Right lobe of liver (tissue), 6 donors: ENCODE measurements around the gene PTPRD. TPM values are rescaled to one million over a fixed set of nuclear protein-coding genes. Genes with fewer than 3 reads are reported as not detected.

Experiments used
- ATAC-seq, 4 donors: fragments of 200-7000 bp; cut with Tn5 transposase; one replicate each; pipeline ENCODE4 v1.9.1; 2020; ENCODE audit warnings: mild to moderate bottlenecking in 4 of 4, moderate library complexity in 4 of 4
- DNase-seq, 3 donors: peaks; one replicate each; pipeline ENCODE4 v3.0.0-alpha.2; 2020
- H3K27ac ChIP-seq, 3 donors: fragments of 200-600 bp; one replicate each; pipeline ENCODE4 v1.8.0; 2022
- H3K27me3 ChIP-seq, 2 donors: fragments of 200-600 bp; one replicate each; pipeline ENCODE4 v1.8.0; 2022
- H3K36me3 ChIP-seq, 4 donors: fragments of 200-600 bp; sonication (generic) in 1 of 4; one replicate each; pipeline versions ENCODE4 v1.5.1 to v1.8.0; 2017 to 2022; ENCODE audit warnings: control low read depth in 1 of 4
- H3K4me1 ChIP-seq, 4 donors: fragments of 200-600 bp; sonication (generic) in 1 of 4; one replicate each; pipeline versions ENCODE4 v1.5.1 to v1.8.0; 2017 to 2022; ENCODE audit warnings: control low read depth in 1 of 4
- H3K4me3 ChIP-seq, 3 donors: fragments of 200-600 bp; one replicate each; pipeline ENCODE4 v1.8.0; 2022
- H3K9me3 ChIP-seq, 4 donors: fragments of 200-600 bp; sonication (generic) in 1 of 4; one replicate each; pipeline versions ENCODE4 v1.5.1 to v1.8.0; 2017 to 2022; ENCODE audit warnings: control low read depth in 1 of 4
- CTCF ChIP-seq, 4 donors: fragments of 200-600 bp in 3 of 4; fragments of 450-650 bp in 1 of 4; IDR thresholded peaks; one replicate each; pipeline versions ENCODE4 v1.5.1 to v1.8.0; 2016 to 2022; ENCODE audit warnings: antibody characterized with exemption in 4 of 4, mild to moderate bottlenecking in 2 of 4
- POLR2A ChIP-seq: fragments of 450-650 bp; IDR thresholded peaks from one replicate; pipeline ENCODE4 v1.6.1; 2017; ENCODE audit warnings: antibody characterized with exemption, mild to moderate bottlenecking
- WGBS: methylation state at CpG from one replicate; pipeline ENCODE4 v1.1.6; 2018; ENCODE audit warnings: low coverage, low lambda C conversion rate; ENCODE audit not compliant: insufficient coverage; ENCODE audit errors: missing lambda C conversion rate; 5-methylcytosine and 5-hydroxymethylcytosine counted together
- intact Hi-C, 2 donors: fragments of 100-400 bp; cut with DNase I; formaldehyde crosslinking; loops; one replicate each; pipeline versions ENCODE4 v1.11.2 to v1.14.1; 2022
- total RNA-seq, 6 experiments: library from RNA; depleted of rRNA in 2 of 6; stranded (reverse); fragments of >200 nt in 2 of 6; fragmentation: NEBNext Ultra II Directional in 3 of 6; extraction: Animal tissue kit (Norgen Biotek cat#: 25700) in 3 of 6; gene quantifications; one replicate each; pipeline versions ENCODE4 v1.1.0 to v1.2.4, GENCODE V29; 2016 to 2023
- donor health status: DM: no; HTN: yes; CAD: no.
- donor health status: DM: no; HTN: no; CAD: no.
- donor health status: DM: no; HTN: no; CAD: no.
- donor health status: DM: no; HTN: yes; CAD: no.
- donor health status: DM: no; HTN: yes; CAD: no.

Gene PTPRD
- total RNA-seq, 6 experiments from 2014 or later: 5.4 to 29.8 (median 13.9) TPM

GRCh38 chr9:10282084-10282483 lies 330.7 kb downstream of the PTPRD start:
- TF ChIP-seq POLR2A (no peak), CTCF (IDR thresholded peaks at IDR 0.05) (no peak)
- Histone ChIP-seq H3K27me3 (no peaks in the 10 kb centered on the region), H3K36me3 (no peaks in the 10 kb centered on the region), H3K9me3 (no peaks in the 10 kb centered on the region), H3K27ac (no peak overlapping the region), H3K4me3 (no peak overlapping the region), H3K4me1 (no peaks in the 10 kb centered on the region)
- intact Hi-C loops: no loop called here
- DNase-seq: no peak
- 54% methylated on average over 2 of the region's 2 CpGs for WGBS
- ATAC-seq: no peak

GRCh38 chr9:10274988-10275387 lies 337.8 kb downstream of the PTPRD start:
- Histone ChIP-seq H3K4me3 (no peak overlapping the region), H3K9me3 (no peaks in the 10 kb centered on the region), H3K4me1 (no peaks in the 10 kb centered on the region), H3K27me3 (no peaks in the 10 kb centered on the region), H3K27ac (no peak overlapping the region), H3K36me3 (no peaks in the 10 kb centered on the region)
- intact Hi-C loops: no loop called here
- TF ChIP-seq POLR2A: no peak
- TF ChIP-seq CTCF (IDR thresholded peaks at IDR 0.05): peak in 1 of 4 donors; percentile 16
- DNase-seq (no peak), ATAC-seq (no peak)
- WGBS: 17% methylated on average over 1 of the region's 1 CpG

GRCh38 chr9:10274175-10274574 lies 338.6 kb downstream of the PTPRD start:
- intact Hi-C loops: no loop called here
- DNase-seq: no peak

GRCh38 chr9:10272830-10273229 lies 340.0 kb downstream of the PTPRD start:
- ATAC-seq: no peak

More at GRCh38 chr9:10274175-10274574, 338.6 kb downstream of the PTPRD start:
- no peak overlapping the region for H3K4me3 ChIP-seq
- H3K4me1 ChIP-seq: no peaks in the 10 kb centered on the region
- no peak for TF ChIP-seq POLR2A
- no peak for TF ChIP-seq CTCF (IDR thresholded peaks at IDR 0.05)
- no peak for ATAC-seq
- no peaks in the 10 kb centered on the region for H3K36me3 ChIP-seq
- no peak overlapping the region for H3K27ac ChIP-seq
- no peaks in the 10 kb centered on the region for H3K27me3 ChIP-seq
- WGBS: 16% methylated on average over 4 of the region's 4 CpGs
- no peaks in the 10 kb centered on the region for H3K9me3 ChIP-seq

More at GRCh38 chr9:10272830-10273229, 340.0 kb downstream of the PTPRD start:
- no peaks in the 10 kb centered on the region for H3K36me3 ChIP-seq
- no peaks in the 10 kb centered on the region for H3K27me3 ChIP-seq
- no peaks in the 10 kb centered on the region for H3K9me3 ChIP-seq
- intact Hi-C loops: no loop called here
- no peak for TF ChIP-seq CTCF (IDR thresholded peaks at IDR 0.05)
- TF ChIP-seq POLR2A: no peak
- no peaks in the 10 kb centered on the region for H3K4me1 ChIP-seq
- no peak overlapping the region for H3K4me3 ChIP-seq
- H3K27ac ChIP-seq: no peak overlapping the region
- DNase-seq: no peak
